Cardiac muscle cell (in vitro differentiated cells and primary cell): ENCODE data around the gene RGS11. TPM values are rescaled to one million over a fixed set of nuclear protein-coding genes. Genes with fewer than 3 reads are reported as not detected.
"Not testable (repeated sequence)": the region's sequence is repeated elsewhere in the genome, so short reads cannot be mapped to it uniquely, and the experiment has no call there.

Experiments
- DNase-seq, 2 donors: peaks; one replicate each; pipeline versions ENCODE4 v3.0.0 to v3.0.0-alpha.2; 2010 to 2017; ENCODE audit warnings: low read depth in 1 of 2, low spot score in 1 of 2
- H3K27ac ChIP-seq: fragments of 200-600 bp; sonication (generic); 2 replicates; pipeline ENCODE4 v1.5.1; 2016
- H3K27me3 ChIP-seq: fragments of 200-600 bp; sonication (generic); 2 replicates; pipeline ENCODE4 v1.6.0; 2016; ENCODE audit warnings: control low read depth
- H3K36me3 ChIP-seq: fragments of 200-600 bp; sonication (generic); 2 replicates; pipeline ENCODE4 v1.5.1; 2016; ENCODE audit warnings: control low read depth
- H3K4me1 ChIP-seq: fragments of 200-600 bp; sonication (generic); 2 replicates; pipeline ENCODE4 v1.8.1; 2017; ENCODE audit warnings: low read depth, mild to moderate bottlenecking, mixed run types
- H3K4me3 ChIP-seq: fragments of 200-600 bp; sonication (generic); 2 replicates; pipeline ENCODE4 v1.5.1; 2016; ENCODE audit warnings: mild to moderate bottlenecking
- H3K9me3 ChIP-seq: fragments of 200-600 bp; sonication (generic); 2 replicates; pipeline ENCODE4 v1.5.1; 2017; ENCODE audit warnings: low read depth, mild to moderate bottlenecking, control low read depth
- CTCF ChIP-seq: IDR thresholded peaks from 2 replicates; pipeline ENCODE4 v1.5.1; 2012; ENCODE audit warnings: low read depth, mild to moderate bottlenecking, low read length
- polyA plus RNA-seq: library from polyadenylated mRNA; unstranded; fragments of >200 nt; fragmentation: Nextera tagmentation; extraction: Ambion mirVana; gene quantifications from 2 replicates; pipeline ENCODE4 v1.2.1, GENCODE V29; 2016
- total RNA-seq: library from RNA; depleted of rRNA; stranded (reverse); fragments of >200 nt; gene quantifications from 2 replicates; pipeline ENCODE4 v1.2.3, GENCODE V29; 2016

The RGS11 gene
- total and polyA plus RNA-seq, 2 experiments from 2014 or later = 12.0 to 14.8 TPM

DNA sequence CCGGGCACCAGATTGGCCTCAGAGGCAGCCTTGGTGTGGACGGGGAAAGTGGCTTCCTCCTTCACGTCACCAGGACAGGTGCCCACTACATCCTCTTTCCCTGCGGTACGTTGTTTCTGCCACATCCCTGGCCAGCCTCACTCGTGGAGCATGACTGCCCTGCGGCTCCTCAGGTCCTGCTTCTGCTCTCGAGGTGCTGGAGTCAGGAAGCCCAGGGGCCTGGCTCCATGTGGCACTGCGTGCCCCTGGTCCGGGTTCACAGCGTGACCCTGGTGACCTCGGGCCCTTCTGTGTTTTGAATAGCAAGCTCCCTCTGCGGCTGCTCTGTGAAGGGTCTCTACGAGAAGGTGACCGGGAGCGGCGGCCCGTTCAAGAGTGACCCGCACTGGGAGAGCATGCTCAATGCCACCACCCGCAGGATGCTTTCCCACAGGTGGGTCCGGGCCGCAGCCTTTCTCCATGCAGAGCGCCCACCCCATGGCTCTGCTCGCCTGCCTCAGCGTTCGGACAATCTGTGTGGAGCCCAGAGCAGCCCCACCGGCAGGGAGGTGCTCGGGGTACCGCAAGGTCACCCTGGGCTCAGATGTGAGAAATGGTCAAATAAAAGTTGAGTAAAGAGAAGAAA lies 13.5 kb downstream of the RGS11 start:
- TF ChIP-seq CTCF = no peak
- peaks cover 29% of the 10 kb centered on the region for H3K36me3 ChIP-seq
- H3K27me3 ChIP-seq = no peaks in the 10 kb centered on the region
- no peak overlapping the region for H3K27ac ChIP-seq
- no peak overlapping the region for H3K4me3 ChIP-seq
- no peaks in the 10 kb centered on the region for H3K9me3 ChIP-seq
- no peaks in the 10 kb centered on the region for H3K4me1 ChIP-seq
- DNase-seq = no peak

DNA sequence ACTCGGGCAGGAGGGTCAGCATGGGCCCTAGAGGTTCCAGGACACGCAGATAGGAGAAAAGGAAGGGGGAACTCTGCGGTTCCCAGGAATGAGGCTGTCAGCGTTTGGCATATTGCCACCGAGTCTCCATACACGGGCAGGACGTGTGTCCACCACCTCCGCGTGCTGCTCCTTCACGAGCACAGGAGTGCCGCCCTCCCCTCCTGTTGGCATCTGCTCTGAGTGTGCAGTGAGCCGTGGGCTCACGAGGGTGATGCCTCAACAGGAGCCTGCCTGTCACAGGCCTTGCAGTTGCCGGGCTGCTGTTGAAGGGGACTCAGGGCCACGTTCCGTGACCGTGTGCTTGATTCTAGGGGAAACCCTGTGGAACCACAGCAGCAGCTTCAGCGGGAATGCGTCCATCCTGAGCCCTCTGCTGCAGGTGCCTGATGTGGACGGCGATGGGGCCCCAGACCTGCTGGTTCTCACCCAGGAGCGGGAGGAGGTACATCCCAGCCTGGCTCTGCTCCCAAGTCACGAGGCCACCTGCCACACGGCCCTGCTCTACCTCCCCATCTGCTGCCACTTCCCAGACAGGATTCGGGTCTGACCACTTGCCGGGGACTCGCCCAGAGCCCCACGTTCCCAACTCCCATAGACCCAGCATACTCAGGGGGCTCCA lies 14.6 kb downstream of the RGS11 start:
- H3K9me3 ChIP-seq = no peaks in the 10 kb centered on the region
- no peaks in the 10 kb centered on the region for H3K27me3 ChIP-seq
- H3K4me3 ChIP-seq = no peak overlapping the region
- H3K36me3 ChIP-seq = peaks cover 32% of the 10 kb centered on the region
- H3K27ac ChIP-seq = no peak overlapping the region
- H3K4me1 ChIP-seq = no peaks in the 10 kb centered on the region
- DNase-seq = no peak
- TF ChIP-seq CTCF = no peak

- no peak for DNase-seq
- Histone ChIP-seq H3K4me1 (no peaks in the 10 kb centered on the region), H3K4me3 (no peak overlapping the region), H3K9me3 (no peaks in the 10 kb centered on the region), H3K36me3 (peaks cover 32% of the 10 kb centered on the region), H3K27me3 (no peaks in the 10 kb centered on the region), H3K27ac (no peak overlapping the region)
- TF ChIP-seq CTCF = no peak
Observed at GRCh38 chr16:260326-260725, 15.4 kb downstream of the RGS11 start.

GRCh38 chr16:259814-260253 lies 15.9 kb downstream of the RGS11 start:
- no peak overlapping the region for H3K4me3 ChIP-seq
- no peaks in the 10 kb centered on the region for H3K27me3 ChIP-seq
- peaks cover 35% of the 10 kb centered on the region for H3K36me3 ChIP-seq
- H3K9me3 ChIP-seq = no peaks in the 10 kb centered on the region
- no peaks in the 10 kb centered on the region for H3K4me1 ChIP-seq
- no peak for DNase-seq
- no peak overlapping the region for H3K27ac ChIP-seq
- no peak for TF ChIP-seq CTCF

GRCh38 chr16:259226-259625 lies 16.5 kb downstream of the RGS11 start:
- H3K27ac ChIP-seq = no peak overlapping the region
- H3K36me3 ChIP-seq = peaks cover 37% of the 10 kb centered on the region
- no peak for DNase-seq
- TF ChIP-seq CTCF = no peak
- H3K27me3 ChIP-seq = no peaks in the 10 kb centered on the region
- no peak overlapping the region for H3K4me3 ChIP-seq
- H3K4me1 ChIP-seq = no peaks in the 10 kb centered on the region
- no peaks in the 10 kb centered on the region for H3K9me3 ChIP-seq

DNA sequence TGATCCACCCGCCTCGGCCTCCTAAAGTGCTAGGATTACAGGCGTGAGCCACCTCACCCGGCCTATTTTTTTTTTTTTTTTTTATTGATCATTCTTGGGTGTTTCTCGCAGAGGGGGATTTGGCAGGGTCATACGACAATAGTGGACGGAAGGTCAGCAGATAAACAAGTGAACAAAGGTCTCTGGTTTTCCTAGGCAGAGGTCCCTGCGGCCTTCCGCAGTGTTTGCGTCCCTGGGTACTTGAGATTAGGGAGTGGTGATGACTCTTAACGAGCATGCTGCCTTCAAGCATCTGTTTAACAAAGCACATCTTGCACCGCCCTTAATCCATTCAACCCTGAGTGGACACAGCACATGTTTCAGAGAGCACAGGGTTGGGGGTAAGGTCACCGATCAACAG lies 17.7 kb downstream of the RGS11 start:
- DNase-seq, H3K27ac ChIP-seq, H3K27me3 ChIP-seq, H3K4me3 ChIP-seq, H3K4me1 ChIP-seq, H3K9me3 ChIP-seq: not testable (repeated sequence)
- H3K36me3 ChIP-seq = peaks cover 32% of the 10 kb centered on the region
